Measurements from ENCODE around the gene GGA1. TPM values are rescaled to one million over a fixed set of nuclear protein-coding genes. Genes with fewer than 3 reads are reported as not detected.

Gene GGA1
- total and polyA plus RNA-seq, 9 of the 15 experiments (the other 6 are each of a cell fraction or from before 2014, with no cell fraction given), result 1.5 to 69.5 (median 31.6) TPM

- 84% methylated on average over 7 of the region's 12 CpGs for WGBS (ENCODE audit: insufficient coverage, low coverage, missing lambda C conversion rate)
- Histone ChIP-seq H3K79me2 (ENCODE audit: control insufficient read depth, insufficient read depth, low read length) (no peaks in the 10 kb centered on the region), H3K27ac (ENCODE audit: extremely low read depth, low read depth, low read length) (no peak overlapping the region), H4K20me1 (replicated peaks; ENCODE audit: control insufficient read depth, insufficient read depth, low read length) (no peaks in the 10 kb centered on the region), H2AFZ (ENCODE audit: low read depth, low read length) (no peak overlapping the region), H3K9me1 (ENCODE audit: control insufficient read depth, insufficient read depth, low read length) (no peaks in the 10 kb centered on the region), H3K4me2 (ENCODE audit: insufficient read depth, low read length) (no peak overlapping the region), H3K36me3 (ENCODE audit: control insufficient read depth, insufficient read depth, low read length) (peaks cover 74% of the 10 kb centered on the region; the same call in 2 of the 3 replicates), H3K9me3 (replicated peaks; ENCODE audit: control insufficient read depth, insufficient read depth, low read depth, low read length) (no peaks in the 10 kb centered on the region), H3K4me1 (replicated peaks in 1 of 2; ENCODE audit: control insufficient read depth in 2 of 2, insufficient read depth in 2 of 2, low read length in 2 of 2) (peaks cover 0 to 33% of the 10 kb centered on the region in 2 experiments; a peak in 3 of 5 replicates), H3K27me3 (ENCODE audit: control insufficient read depth in 2 of 2, insufficient read depth in 2 of 2, low read length in 2 of 2) (no peaks in the 10 kb centered on the region), H3K4me3 (no peak overlapping the region), H3K9ac (ENCODE audit: insufficient read depth in 1 of 2, low read depth in 2 of 2, low read length in 2 of 2) (no peak overlapping the region)
- TF ChIP-seq SMARCE1 (IDR thresholded peaks at IDR 0.05), result no peak
- no peak for TF ChIP-seq ZBTB11 (CRISPR knock-in tag; IDR thresholded peaks at IDR 0.05)
- no peak for TF ChIP-seq NFYB (IDR thresholded peaks at IDR 0.05; ENCODE audit: extremely low read depth, insufficient read length)
- peak; percentile 39; the same call in 1 of the 2 replicates for TF ChIP-seq POLR2G (IDR thresholded peaks at IDR 0.05; ENCODE audit: low read depth, low read length)
- 0 out of 2 replicates have a peak, but pooled peaks have one; percentile 29 for TF ChIP-seq RBFOX2 (IDR thresholded peaks at IDR 0.05; ENCODE audit: low read depth, low read length)
- TF ChIP-seq HMG20A (CRISPR knock-in tag; conservative IDR thresholded peaks at IDR 0.05), result no peak
- no peak for TF ChIP-seq FOXM1 (IDR thresholded peaks at IDR 0.05; ENCODE audit: low read depth)
- no peak for TF ChIP-seq FOXM1 (CRISPR knock-in tag; IDR thresholded peaks at IDR 0.05; ENCODE audit: low read depth)
- intact Hi-C loops (cut with micrococcal nuclease), result no loop called here
- no peak for FAIRE-seq
- no peak for ATAC-seq
- no peak for DNase-seq (ENCODE audit: extremely low read depth in 1 of 4, low spot score in 3 of 4)
- no TSS peak for BruUV-seq (replicated peaks)
- CTCF ChIA-PET (ENCODE audit: low intra/inter-chr PET ratio), result no interaction called here
- POLR2A ChIA-PET, result interaction anchor here (0.7 to 1.3 kb wide), 7 partner anchors 10 to 65 kb away, joined by 3 read pairs; partner anchors contain the start of genes GGA1, LGALS1 and NOL12
- in situ Hi-C loops (cut with MboI), result no loop called here
Observed at GRCh38 chr22:37621352-37621860, 12.8 kb downstream of the GGA1 start.

Measured in K562 (cell line).